Esophagus squamous epithelium (tissue), 4 donors: ENCODE data around the gene BMPER.

Experiments used
- CTCF ChIP-seq, 6 experiments: fragments of 450-650 bp in 4 of 6; fragments of 200-600 bp in 2 of 6; sonication (generic) in 2 of 6; IDR thresholded peaks; one replicate each; pipeline ENCODE4 v1.5.1; 2016 to 2019; ENCODE audit warnings: antibody characterized with exemption in 6 of 6, mild to moderate bottlenecking in 4 of 6, moderate library complexity in 4 of 6
- POLR2A ChIP-seq, 4 donors: fragments of 450-650 bp; IDR thresholded peaks; one replicate each; pipeline ENCODE4 v1.6.1; 2017; ENCODE audit warnings: antibody characterized with exemption in 4 of 4, mild to moderate bottlenecking in 4 of 4, moderate library complexity in 3 of 4

- TF ChIP-seq CTCF (IDR thresholded peaks at IDR 0.05) (no peak), POLR2A (IDR thresholded peaks at IDR 0.05) (no peak)
These were observed 120.3 kb downstream of the BMPER start for GRCh38 chr7:34025600-34025999.
